AG08395 (cell line): ENCODE results near the gene NF2.

Experiments used
- DNase-seq: peaks from one replicate; pipeline ENCODE4 v3.0.0; 2012; ENCODE audit warnings: mixed read lengths, low spot score

The NF2 gene

DNA sequence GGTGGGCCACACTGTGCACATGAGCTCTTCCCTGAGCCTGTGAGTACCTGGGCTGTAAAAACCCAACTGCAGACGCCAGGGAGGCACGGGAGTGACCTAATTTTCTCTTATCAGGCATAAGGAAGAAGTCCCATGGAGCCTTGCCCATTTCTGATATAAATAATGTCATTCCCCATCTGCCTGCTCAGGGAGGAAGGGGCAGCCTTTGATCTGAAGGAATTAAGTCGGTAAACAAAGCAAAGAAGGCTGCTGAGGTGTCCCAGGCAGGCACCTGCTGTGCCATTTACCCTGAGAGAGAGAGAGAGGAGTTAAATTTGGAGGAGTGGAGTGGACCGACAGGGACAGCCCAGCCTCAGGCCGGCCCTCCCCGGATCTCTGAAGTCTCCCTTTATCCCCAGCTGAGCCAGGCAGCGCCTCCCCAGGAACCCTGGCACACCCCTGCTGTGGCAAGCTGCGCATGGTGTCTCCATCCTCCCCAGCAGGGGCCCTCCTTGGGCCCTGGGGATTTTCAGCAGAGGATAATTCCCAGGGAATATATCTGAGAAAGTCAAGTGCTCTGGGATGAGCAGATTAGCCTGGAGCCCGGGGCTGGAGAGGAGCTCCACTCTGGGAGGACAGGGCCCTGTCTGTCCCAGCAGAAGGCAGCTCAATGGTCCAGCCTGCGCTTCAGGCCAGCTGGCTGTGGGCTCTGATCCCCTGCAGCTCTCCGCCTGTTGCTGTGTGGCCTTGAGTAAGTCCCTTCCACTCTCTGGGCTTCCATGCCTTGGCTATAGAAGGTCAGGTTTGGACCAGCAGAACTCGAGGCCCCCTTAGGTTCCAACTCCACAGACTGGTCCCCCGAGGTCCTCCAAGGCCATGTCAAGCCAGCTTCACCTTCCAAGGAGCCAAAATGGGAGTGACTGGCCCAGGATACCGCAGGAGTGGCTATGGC, 98.8 kb downstream of the NF2 start:
- DNase-seq, result no peak

DNA sequence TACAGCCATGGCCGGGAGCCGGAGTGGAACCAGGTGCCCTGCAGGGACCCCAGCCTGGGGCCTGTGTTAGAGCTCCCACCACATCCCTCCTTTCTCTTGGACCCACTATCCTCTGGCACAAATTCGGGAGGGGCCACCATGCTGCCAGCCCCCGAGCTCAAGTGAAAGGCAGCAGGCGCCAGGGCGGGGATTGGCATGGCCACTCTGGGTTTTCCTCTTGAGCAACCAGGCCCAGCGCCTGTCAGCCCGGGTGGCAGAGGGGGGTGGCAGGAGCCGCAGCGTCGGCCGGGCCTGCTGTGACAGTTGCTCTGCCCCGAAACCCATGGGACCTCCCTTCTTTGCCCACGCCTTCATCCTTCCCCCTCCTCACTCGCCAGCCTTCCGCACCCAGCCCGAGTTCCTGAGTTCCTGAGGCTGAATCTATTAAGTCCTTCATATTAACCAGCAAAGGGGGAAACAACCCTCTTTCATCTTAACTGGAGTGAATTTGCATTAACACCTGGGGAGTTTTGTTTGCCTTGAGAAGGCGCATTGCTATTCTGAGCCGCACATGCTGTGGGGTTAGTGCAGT, 99.6 kb downstream of the NF2 start:
- no peak for DNase-seq

DNA sequence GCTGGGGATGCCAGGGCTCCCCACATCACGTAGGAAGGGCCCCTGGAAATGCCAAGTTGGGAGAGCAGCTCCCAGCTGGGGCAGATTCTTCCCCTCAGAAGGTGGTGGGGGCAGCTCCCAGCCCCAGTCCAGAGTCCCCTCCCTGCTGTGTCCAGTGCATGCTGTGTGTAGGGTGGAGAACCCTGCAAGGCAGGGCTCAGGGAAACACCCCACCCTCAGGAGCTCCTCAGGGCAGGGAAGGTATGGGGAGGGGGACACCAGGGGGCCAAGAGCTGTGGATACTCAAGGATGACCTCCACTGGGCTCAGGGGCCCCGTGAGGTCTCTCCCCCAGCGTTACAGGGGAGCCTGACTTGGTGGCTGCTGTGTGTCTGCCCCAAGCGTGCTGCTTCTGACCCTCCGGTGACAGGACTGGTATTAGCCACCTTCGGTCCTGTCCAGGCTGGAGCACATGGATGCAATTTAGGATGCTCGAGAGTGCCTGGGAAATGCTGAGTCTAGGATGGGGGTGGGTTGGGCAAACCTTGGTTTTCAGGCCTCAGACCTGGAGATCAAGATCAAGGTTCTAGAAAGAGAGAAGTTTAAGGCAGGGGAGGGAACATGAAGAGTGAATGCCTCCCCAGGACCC, 100.2 kb downstream of the NF2 start:
- DNase-seq, result no peak

DNA sequence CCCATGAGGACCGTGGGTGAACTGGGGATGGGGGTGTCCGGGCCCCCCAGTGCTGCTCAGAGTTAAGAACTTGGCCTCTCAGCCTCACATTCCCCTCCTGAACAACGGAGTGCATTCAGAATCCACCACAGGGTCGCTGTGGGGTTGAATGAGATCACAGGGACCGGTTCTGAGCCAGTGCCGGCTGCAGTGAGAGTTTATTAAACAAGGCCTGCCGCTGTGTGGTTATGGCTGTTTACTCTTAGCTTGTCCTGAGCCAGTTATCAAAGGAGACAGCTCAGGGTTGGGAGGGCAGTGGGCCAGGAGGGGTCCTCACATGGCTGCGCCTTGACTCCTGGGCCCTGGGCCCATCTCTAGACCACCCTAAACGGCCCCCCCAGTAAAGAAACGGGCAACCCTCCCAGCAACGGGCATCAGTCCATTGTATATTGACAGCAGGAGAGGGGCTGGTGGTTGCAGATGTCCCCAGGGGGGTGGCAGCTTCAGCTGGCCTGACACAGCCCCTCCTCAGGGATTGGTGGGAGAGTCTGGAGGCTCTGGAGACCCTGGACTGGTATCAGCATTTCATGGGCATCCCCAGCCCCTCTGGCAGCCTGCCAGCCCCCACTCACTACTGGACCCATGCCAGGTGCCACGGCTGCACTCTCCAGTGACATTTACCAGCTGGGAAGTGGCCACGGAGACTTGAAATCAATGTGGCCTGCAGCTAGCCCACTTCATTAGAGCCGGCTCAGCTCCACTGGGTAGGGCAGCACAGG, 101.3 kb downstream of the NF2 start:
- peak; percentile 48 for DNase-seq

DNA sequence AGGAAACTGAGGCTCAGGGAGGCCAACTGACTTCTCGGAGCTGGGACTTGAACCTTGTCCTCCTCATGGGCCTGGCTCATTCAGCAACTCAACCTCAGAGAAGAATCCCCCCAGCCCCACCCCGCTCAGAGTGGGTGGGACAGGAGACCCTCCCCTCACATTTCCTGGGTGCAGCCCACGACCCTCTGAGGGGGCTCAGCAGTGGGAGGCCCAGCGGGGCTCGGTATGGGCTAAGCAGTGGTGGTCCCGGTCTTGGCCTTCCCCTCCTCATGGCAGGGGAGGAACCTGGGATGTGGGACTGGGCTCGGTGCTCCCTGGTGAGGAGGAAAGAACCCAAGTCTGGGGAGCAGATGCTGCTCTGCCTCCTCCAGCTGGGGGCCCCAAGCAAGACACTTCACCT, 102.2 kb downstream of the NF2 start:
- no peak for DNase-seq

DNA sequence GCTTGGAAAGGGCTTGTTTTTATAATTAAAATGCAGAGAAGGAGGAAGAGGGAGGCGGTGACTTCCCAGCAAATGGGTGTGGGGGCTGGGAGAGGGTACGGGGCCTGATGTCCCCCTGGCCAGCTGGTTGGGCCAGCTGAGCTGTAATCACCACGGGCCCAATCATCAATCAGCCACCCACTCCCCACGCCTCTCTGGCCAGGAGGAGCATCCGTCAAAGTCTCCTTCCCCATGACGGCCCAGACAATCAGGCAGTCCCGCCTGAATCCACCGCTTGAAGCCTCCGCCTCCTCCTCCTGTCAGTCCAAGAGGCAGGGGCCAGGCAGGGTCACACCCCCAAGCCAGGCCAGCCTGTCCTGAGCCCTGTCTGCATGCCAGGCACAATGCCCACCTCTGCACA, 103.1 kb downstream of the NF2 start:
- DNase-seq, result no peak

DNA sequence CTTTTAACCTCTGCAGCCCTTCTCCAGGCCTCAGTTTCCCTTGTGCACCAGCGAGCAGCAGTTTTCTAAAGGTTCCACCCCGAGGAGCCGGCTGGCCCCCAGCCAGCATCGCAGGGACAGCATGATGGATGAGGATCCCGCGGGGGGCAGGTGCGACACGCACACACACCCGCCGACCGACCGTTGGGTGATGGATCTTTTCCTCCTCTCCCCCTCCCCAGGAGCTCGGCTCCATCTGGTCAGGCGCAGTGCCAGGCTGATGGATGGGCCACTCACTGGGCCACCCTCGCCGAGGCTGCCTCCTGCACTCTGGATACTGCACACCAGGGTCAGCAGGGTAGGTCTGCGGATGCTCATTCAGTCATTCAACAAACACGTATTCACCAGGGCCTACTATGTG, 103.6 kb downstream of the NF2 start:
- no peak for DNase-seq

DNA sequence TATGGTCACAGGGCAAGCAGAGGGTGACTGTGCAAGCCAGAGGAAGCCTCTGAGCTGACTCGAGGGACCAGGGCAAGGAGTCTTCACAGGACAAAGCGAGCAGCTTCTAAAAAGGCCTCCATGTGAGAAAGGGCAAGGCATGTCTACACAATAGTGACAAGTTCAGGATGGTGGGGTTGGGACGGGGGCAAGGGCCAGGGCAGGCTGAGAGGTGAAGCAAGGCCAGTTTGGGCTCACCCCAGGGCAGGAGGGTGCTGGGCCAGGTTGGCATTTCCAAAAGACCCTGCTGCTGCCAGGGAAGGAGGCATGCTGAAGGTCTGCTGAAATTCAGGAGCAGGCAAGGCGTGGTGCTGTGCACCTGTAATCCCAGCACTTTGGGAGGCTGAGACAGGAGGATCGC, 104.0 kb downstream of the NF2 start:
- no peak for DNase-seq

DNA sequence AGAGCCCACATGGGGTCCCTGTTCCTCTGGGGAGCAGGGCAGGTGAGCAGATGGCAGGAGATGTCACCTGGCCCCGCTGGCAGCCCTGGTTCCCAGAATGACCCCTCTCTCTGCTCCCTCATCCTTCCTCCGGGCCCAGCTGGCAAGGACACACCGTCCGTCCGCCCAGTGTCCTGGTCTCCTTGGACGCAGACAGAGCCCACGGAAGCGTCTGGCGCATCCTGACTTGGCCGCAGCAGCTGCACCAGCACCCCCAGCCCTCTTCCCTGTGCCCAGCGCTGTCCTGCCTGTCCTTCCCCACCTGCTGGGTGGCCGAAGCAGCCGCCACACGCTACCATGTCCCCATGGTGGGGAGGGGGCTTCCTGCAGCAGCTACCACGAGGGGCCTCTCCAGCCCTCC, 106.8 kb downstream of the NF2 start:
- no peak for DNase-seq

DNA sequence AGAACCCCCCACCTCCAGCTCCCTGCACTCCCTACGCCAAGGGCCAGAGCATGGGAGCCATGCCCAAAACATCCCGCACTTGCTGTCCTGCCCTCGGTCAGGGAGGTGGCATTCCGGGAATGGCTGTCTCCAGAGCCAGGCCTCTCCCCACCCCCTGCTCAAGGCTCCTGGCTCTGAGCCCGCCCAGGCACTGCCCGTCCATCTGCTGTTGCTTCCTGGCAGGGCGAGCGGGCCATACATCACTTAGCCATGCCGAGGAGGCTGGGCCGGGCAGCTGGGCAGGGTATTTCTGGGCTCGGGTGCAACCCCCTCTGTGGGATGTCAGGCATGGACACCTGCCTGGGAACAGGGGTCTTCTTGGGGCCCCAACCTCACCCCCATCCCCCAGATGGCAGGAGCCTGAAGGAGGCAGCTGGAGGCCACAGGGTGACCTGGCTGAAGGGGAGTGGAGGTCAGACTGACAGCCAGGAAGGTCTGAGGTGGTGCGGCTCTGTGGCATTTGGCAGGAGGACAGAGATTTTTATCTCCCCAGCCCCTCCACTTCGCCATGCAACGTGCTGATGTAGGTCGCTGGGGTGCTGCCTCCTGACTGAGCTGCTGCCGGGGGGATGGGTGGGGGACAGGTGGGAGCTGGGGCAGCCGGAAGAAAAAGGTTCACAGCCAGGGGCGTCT, 107.6 kb downstream of the NF2 start:
- DNase-seq, result no peak

DNA sequence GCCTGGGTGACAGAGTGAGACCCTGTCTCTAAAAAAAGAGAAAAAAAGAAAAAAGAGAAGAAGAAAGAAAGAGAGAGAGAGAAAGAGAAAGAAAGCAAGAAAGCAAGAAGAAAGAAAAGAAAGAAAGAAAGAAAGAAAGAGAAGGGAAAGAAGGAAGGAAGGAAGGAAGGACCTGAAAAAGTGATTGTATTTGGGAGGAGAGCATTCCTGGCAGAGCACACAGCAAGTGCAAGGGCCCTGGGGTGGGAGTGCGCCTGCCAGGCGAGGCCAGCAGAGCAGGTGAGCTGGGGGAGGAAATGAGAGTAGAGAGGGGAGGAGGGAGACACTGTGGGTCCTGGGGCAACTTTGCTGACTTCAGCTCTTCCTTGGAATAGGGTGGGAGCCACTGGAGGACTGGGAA, 108.7 kb downstream of the NF2 start:
- DNase-seq, result no peak

DNA sequence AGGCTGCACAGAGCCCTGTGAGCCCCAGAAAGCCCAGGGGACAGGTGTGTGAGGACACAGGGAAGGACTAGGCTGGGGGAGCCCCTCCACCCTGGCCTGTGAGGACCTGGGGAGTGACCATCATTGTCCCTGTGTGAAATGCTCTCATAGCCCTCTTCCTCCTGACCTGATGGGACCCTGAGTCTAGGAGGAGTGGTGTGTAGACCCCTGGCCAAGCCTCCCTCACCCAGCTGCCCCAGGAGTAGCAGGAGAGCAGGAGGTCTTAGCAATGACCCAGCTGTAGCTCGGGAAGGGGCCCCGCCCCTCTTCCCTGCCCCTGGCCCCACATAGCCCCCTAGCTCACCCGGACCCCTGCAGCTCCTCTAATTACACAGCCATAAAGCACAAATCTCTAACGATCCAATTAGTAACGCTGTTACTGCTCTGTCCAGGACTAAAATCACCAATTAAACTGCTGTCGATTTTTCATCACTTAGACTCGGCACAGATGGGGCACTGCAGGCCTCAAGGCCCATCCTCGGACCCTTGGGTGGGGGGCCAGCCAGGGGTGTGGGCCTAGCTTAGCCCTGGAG, 109.8 kb downstream of the NF2 start:
- no peak for DNase-seq

DNA sequence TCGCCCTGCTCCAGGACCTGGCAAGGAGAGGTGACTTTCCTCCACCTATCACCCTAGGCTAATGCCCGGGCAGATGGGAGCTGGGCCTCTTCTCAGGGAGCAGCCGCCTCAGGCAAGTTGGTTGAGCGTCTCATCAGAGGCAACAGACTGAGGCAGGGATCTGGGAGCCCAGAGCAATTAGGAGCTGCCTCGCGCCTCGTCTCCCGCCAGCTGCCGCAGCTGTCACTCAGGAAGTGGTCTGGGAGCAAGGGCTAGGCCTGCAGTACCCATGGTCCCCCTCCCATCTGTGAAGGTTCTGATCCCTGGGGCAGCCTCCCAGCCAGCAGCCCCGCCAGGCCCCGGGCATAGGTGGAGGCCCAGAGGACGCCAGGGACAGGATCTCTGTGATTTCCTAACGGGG, 111.8 kb downstream of the NF2 start:
- DNase-seq, result no peak

DNA sequence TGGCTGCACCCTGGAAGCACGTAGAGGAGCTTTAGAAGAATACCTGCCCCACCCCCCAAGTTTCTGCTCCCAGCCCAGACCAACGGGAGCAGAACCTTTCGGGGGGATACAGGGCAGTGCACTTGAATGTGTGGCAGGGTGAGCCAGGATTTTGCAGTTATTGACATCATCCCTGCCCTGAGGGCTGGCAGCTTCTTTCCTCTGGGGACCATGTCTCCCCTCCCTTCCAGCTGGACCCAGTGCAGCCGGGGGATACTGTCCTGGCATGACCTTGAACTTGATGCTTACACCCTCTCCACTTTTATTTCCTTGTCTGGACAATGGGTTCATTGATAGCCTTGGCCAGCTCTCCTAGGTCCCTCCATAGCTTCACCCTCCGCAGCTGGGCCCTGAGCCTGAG, 112.3 kb downstream of the NF2 start:
- no peak for DNase-seq

DNA sequence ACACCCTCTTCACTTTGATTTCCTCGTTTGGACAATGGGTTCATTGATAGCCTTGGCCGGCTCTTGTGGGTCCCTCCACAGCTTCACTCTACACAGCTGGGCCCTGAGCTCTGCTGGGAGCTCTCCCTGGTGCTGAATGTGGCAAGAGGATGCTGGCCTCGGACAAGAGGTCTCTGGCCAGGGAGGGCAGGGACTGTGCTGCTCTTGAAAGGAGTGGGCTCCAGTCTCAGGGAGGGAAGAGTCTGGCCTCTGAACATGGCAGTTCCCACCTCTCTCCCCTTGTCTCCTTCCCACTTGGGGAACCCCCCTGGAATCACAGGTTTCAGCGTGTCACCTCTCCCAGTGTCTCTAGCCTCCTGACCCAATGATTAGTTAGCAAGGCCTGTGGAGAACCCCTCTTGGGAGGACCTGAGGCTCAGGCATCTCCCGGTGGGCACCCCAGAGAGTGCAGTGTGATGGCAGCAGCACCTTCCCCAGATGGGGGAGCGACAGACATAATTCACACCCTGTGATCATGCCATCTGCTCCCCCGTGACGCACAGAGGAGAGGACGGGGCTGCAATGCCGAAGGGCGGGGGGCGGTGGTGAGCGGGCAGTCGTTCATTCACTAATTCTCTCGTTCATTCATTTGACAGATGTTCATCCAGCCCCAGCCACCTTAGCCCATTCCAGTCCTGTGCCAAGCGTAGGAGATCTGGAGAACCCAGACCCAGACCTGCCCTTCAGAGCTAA, 113.5 kb downstream of the NF2 start:
- peak; percentile 76 for DNase-seq

DNA sequence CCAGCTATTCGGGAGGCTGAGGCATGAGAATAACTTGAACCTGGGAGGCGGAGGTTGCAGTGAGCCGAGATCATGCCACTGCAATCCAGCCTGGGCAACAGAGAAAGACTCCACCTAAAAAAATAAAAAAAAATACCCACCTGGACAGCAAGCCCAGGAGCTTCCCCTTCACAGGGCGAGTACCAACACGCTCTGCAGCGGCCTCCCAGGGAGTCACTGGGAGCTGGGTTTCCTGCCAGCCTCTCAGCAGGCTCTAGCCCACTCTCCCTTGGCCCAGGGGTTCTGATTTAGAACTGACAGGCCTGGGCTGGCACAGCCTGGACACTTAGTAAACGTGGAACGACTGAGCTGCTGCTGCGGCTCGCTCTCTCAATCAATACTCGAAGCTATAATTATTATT, 114.4 kb downstream of the NF2 start:
- no peak for DNase-seq

DNA sequence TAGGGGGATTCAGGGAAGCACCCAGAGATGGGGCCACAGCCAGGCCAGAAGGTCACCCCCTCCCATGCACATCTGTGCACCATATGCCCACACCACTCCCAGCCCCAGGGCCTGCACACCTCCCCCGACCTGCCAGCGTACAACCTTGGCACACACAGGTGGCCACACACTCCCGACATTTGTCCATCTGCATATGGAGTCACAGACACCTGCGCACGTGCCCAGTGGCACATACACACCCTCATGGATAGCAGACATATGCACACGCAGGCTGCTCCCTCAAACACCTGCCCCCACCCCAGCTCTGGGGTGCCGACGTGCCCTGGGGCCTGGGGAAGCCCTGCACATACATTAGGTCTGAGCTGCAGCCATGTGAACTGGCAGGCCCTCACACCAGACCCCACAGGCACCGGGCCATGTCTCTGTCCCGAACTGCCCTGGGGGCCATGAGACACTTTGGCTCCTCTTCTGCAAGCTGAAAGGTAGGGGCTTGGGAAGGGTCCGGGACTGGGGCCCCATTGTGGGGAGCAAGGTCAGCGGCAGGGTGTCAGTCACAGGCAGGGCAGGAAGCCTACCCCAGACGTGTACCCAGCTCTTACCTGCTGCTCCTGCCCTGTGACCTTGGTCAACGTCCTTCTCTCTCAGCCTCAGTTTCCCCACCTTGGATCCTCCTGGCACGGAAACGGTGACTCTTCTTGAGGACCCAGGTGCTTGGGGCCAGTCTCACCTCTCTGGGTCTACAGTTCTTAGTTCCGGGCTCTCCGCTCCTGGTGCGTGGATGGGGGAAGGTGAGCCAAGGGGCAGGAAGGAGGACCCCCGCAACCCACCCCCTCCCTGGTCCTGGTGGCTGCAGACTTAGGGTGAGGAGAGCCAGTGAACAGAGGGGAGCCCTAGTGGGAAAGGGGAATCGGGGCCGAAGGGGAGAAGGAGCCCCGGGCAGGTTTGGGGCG, 115.8 kb downstream of the NF2 start:
- no peak for DNase-seq

DNA sequence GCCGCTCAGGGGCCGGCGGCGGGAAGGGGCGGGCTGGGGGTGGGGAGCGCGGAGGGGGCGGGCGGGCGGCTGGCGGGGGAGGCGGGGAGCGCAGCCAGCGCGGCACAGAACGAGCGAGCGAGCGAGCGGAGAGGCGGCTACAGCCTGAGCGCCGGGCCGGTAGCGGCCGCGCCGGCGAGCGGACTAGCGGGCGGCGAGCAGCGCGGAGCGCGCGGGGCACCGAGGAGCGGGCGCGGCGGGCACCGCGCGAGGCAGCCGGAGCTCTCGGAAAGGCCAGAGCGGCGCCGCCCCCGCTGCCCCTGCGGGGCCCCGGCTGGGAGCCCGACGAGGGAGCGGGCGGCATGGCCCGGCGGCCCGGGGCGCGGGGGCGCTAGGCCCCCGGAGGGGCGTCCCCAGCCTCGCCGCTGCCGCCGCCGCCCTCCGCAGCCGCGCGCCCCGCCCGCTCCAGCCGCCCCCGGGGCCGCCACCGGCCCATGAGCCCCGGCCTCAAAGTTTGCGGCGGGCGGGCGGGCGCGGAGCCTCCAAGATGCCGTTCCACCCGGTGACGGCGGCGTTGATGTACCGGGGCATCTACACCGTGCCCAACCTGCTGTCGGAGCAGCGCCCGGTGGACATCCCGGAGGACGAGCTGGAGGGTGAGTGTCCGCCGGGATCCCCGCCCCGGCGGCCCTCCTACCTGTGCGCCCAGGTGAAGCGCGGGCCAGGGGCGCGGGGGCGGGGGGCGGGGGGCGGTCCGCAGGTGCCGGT, 116.6 kb downstream of the NF2 start, which contains the start of gene CABP7:
CABP7 (plus strand) TSS at position 105 of the 747 bp plus-strand sequence; CDS start at position 527, 422 bp downstream.
- DNase-seq, result no peak

DNA sequence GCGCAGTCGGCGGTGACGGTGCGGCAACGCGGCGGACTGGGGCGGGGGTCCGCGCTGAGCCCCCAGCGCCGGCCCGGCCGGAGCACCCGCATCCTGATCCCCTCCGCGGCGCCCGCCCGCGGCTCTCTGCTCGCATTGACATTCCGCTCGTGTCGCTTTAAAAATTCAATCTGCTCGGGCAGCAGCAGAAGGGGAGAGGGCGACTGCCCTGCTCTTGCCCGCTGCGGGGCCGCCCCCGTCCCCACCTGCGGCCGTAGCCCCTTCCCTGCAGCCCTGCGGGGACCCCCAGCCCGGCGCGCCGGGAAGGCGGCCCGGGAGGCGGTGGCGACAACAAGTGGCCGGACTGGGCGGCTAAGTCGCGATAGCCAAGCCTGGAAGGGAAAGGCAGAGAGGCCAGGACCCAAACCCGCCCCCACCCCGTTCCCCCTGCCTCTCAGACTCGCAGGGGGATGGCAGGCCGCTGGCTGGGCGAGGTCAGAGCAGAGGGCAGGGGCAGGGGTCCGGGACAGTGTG, 117.4 kb downstream of the NF2 start:
- no peak for DNase-seq
